ENCODE data around the gene CLRN2. TPM values are rescaled to one million over a fixed set of nuclear protein-coding genes. Genes with fewer than 3 reads are reported as not detected.
A peak's percentile ranks its signal among the peaks of the same experiment; 100 is the strongest.
"Not testable (repeated sequence)": the region's sequence is repeated elsewhere in the genome, so short reads cannot be mapped to it uniquely, and the experiment has no call there.

The CLRN2 gene
- polyA plus RNA-seq, 3 donors = not detected

GRCh38 chr4:17567271-17567670, 52.3 kb downstream of the CLRN2 start:
- no peak for DNase-seq (ENCODE audit: extremely low read depth in 1 of 11, low read depth in 9 of 11, low spot score in 4 of 11)

- DNase-seq (ENCODE audit: extremely low read depth in 1 of 11, low read depth in 9 of 11, low spot score in 4 of 11) = peak in 2 of 11 donors; percentile 21 to 23
Measured at GRCh38 chr4:17574206-17574605, 59.2 kb downstream of the CLRN2 start.

- DNase-seq (ENCODE audit: extremely low read depth in 1 of 11, low read depth in 9 of 11, low spot score in 4 of 11) = not testable (repeated sequence)
Measured at GRCh38 chr4:17575177-17575576, 60.2 kb downstream of the CLRN2 start.

Other genes starting within 250 kb of the CLRN2 start
- gene QDPR, start 3.1 kb upstream of the CLRN2 start, polyA plus RNA-seq (ENCODE audit: insufficient read length in 3 of 3) = 10 to 100 TPM; 50.6 to 62.4 (median 53.9) TPM
- gene LAP3, start 62.0 kb downstream of the CLRN2 start, polyA plus RNA-seq (ENCODE audit: insufficient read length in 3 of 3) = 10 to 100 TPM; 66.7 to 82.7 (median 71.2) TPM
- gene MED28, start 99.5 kb downstream of the CLRN2 start, polyA plus RNA-seq (ENCODE audit: insufficient read length in 3 of 3) = 10 to 100 TPM; 62.0 to 68.5 (median 66.2) TPM

Measured in renal cortex interstitium (tissue), 11 donors.